Measurements from ENCODE around the gene NKX2-4. TPM values are rescaled to one million over a fixed set of nuclear protein-coding genes. Genes with fewer than 3 reads are reported as not detected.

The NKX2-4 gene
- total and polyA plus RNA-seq, 2 of the 13 experiments (the other 11 are each of a cell fraction or from before 2014, with no cell fraction given): not detected

DNA sequence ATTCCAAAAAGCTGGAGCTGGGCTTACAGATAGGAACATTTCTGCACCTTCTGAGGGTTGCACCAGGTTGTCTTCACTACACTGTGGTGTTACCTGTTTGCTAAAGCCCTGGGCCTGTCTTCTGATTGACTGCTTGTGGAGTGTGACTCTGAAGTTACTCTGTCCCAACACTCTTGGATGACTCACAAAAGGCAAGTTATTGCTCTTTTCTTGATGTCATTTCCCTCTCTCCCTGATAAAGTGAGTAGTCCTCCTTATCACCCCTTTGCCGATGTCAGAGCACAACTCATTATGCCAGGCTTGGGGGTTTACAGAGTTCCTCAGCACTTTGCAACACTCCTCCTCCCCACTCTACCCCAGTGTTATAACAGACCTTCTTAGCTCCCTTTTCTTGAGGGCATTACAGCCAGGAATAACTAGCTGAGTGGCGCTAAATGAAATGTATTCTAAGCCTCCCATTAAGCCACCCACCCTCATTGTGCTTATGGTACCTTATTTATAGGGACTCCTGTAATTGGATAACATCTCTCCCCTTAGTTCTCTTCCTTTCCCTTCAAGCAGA is 36.1 kb upstream of the NKX2-4 start (continued):
- TF ChIP-seq, protein P1, sequence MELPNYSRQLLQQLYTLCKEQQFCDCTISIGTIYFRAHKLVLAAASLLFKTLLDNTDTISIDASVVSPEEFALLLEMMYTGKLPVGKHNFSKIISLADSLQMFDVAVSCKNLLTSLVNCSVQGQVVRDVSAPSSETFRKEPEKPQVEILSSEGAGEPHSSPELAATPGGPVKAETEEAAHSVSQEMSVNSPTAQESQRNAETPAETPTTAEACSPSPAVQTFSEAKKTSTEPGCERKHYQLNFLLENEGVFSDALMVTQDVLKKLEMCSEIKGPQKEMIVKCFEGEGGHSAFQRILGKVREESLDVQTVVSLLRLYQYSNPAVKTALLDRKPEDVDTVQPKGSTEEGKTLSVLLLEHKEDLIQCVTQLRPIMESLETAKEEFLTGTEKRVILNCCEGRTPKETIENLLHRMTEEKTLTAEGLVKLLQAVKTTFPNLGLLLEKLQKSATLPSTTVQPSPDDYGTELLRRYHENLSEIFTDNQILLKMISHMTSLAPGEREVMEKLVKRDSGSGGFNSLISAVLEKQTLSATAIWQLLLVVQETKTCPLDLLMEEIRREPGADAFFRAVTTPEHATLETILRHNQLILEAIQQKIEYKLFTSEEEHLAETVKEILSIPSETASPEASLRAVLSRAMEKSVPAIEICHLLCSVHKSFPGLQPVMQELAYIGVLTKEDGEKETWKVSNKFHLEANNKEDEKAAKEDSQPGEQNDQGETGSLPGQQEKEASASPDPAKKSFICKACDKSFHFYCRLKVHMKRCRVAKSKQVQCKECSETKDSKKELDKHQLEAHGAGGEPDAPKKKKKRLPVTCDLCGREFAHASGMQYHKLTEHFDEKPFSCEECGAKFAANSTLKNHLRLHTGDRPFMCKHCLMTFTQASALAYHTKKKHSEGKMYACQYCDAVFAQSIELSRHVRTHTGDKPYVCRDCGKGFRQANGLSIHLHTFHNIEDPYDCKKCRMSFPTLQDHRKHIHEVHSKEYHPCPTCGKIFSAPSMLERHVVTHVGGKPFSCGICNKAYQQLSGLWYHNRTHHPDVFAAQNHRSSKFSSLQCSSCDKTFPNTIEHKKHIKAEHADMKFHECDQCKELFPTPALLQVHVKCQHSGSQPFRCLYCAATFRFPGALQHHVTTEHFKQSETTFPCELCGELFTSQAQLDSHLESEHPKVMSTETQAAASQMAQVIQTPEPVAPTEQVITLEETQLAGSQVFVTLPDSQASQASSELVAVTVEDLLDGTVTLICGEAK (IDR thresholded peaks at IDR 0.05): no peak
- TF ChIP-seq, protein P1 (CRISPR knock-in tag; IDR thresholded peaks at IDR 0.05): no peak
- TF ChIP-seq PHF20 (CRISPR knock-in tag; IDR thresholded peaks at IDR 0.05) (no peak), STAG1 (CRISPR knock-in tag; IDR thresholded peaks at IDR 0.05) (no peak), MXD4 (CRISPR knock-in tag; IDR thresholded peaks at IDR 0.05) (no peak), FOSL2 (CRISPR knock-in tag; IDR thresholded peaks at IDR 0.05) (no peak), ZNF510 (CRISPR knock-in tag; IDR thresholded peaks at IDR 0.05; ENCODE audit: low read depth) (no peak), CCDC6 (CRISPR knock-in tag; IDR thresholded peaks at IDR 0.05) (no peak), ZNF143 (CRISPR knock-in tag; IDR thresholded peaks at IDR 0.05) (no peak), MTF2 (CRISPR knock-in tag; IDR thresholded peaks at IDR 0.05; ENCODE audit: borderline replicate concordance) (no peak)
- TF ChIP-seq, protein P2, sequence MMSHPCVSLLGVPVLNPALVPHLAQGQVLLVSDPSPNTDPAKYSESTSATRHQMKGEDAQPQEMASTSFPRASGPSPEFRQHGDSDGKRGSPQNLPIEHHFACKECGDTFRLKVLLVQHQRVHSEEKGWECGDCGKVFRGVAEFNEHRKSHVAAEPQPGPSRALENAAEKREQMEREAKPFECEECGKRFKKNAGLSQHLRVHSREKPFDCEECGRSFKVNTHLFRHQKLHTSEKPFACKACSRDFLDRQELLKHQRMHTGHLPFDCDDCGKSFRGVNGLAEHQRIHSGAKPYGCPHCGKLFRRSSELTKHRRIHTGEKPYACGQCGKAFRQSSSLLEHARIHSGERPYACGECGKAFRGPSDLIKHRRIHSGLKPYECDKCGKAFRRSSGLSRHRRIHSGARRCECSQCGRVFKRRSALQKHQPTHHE (CRISPR knock-in tag; IDR thresholded peaks at IDR 0.05; ENCODE audit: borderline replicate concordance): no peak
- TF ChIP-seq, protein P3, sequence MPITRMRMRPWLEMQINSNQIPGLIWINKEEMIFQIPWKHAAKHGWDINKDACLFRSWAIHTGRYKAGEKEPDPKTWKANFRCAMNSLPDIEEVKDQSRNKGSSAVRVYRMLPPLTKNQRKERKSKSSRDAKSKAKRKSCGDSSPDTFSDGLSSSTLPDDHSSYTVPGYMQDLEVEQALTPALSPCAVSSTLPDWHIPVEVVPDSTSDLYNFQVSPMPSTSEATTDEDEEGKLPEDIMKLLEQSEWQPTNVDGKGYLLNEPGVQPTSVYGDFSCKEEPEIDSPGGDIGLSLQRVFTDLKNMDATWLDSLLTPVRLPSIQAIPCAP (CRISPR knock-in tag; IDR thresholded peaks at IDR 0.05; ENCODE audit: low read depth): no peak
- TF ChIP-seq, protein P4, sequence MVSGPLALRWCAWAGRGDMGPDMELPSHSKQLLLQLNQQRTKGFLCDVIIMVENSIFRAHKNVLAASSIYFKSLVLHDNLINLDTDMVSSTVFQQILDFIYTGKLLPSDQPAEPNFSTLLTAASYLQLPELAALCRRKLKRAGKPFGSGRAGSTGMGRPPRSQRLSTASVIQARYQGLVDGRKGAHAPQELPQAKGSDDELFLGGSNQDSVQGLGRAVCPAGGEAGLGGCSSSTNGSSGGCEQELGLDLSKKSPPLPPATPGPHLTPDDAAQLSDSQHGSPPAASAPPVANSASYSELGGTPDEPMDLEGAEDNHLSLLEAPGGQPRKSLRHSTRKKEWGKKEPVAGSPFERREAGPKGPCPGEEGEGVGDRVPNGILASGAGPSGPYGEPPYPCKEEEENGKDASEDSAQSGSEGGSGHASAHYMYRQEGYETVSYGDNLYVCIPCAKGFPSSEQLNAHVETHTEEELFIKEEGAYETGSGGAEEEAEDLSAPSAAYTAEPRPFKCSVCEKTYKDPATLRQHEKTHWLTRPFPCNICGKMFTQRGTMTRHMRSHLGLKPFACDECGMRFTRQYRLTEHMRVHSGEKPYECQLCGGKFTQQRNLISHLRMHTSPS (CRISPR knock-in tag; IDR thresholded peaks at IDR 0.05; ENCODE audit: low read depth): no peak

Measured in HepG2 (cell line).